Measurements from ENCODE around the gene FGF6.

FGF6 gene

GRCh38 chr12:4446335-4446734 is 720 bp upstream of the FGF6 start:
- no peak for DNase-seq

- DNase-seq: no peak
Measured at GRCh38 chr12:4444031-4444430, 1.6 kb downstream of the FGF6 start.

GRCh38 chr12:4443616-4444015 is 2.0 kb downstream of the FGF6 start:
- no peak for DNase-seq

GRCh38 chr12:4441355-4442335 is 4.0 kb downstream of the FGF6 start:
- no peak for DNase-seq

- no peak for DNase-seq
Measured at GRCh38 chr12:4440187-4440941, 5.3 kb downstream of the FGF6 start.

GRCh38 chr12:4439736-4440135 is 5.9 kb downstream of the FGF6 start:
- DNase-seq: no peak

GRCh38 chr12:4438834-4439596 is 6.6 kb downstream of the FGF6 start:
- no peak for DNase-seq

- DNase-seq: no peak
Measured at GRCh38 chr12:4435537-4435936, 10.1 kb downstream of the FGF6 start.

- no peak for DNase-seq
Measured at GRCh38 chr12:4434706-4435425, 10.7 kb downstream of the FGF6 start.

GRCh38 chr12:4434301-4434700 is 11.3 kb downstream of the FGF6 start:
- no peak for DNase-seq

GRCh38 chr12:4433745-4434058 is 11.9 kb downstream of the FGF6 start:
- no peak for DNase-seq

- no peak for DNase-seq
Measured at GRCh38 chr12:4432878-4433744, 12.5 kb downstream of the FGF6 start.

GRCh38 chr12:4431866-4432265 is 13.7 kb downstream of the FGF6 start:
- DNase-seq: no peak

- no peak for DNase-seq
Measured at GRCh38 chr12:4431436-4431835, 14.2 kb downstream of the FGF6 start.

GRCh38 chr12:4424422-4424821 is 21.2 kb downstream of the FGF6 start:
- no peak for DNase-seq

- no peak for DNase-seq
Measured at GRCh38 chr12:4423528-4424195, 22.0 kb downstream of the FGF6 start.

GRCh38 chr12:4422985-4423384 is 22.6 kb downstream of the FGF6 start:
- DNase-seq: no peak

- DNase-seq: no peak
Measured at GRCh38 chr12:4421590-4422031, 24.0 kb downstream of the FGF6 start.

- no peak for DNase-seq
Measured at GRCh38 chr12:4420138-4420670, 25.4 kb downstream of the FGF6 start.

GRCh38 chr12:4418913-4419312 is 26.7 kb downstream of the FGF6 start:
- DNase-seq: no peak

- DNase-seq: no peak
Measured at GRCh38 chr12:4417936-4418335, 27.7 kb downstream of the FGF6 start.

Data from activated CD4-positive, CD25-positive, alpha-beta regulatory T cell (primary cell).